ENCODE data around the gene TBX1. TPM values are rescaled to one million over a fixed set of nuclear protein-coding genes. Genes with fewer than 3 reads are reported as not detected.

TBX1 gene
- total RNA-seq, 8 experiments from 2014 or later, result 0.23 to 1.9 (median 0.57) TPM; not detected in 1

GRCh38 chr22:19793161-19793560, 32.6 kb downstream of the TBX1 start:
- Histone ChIP-seq H3K4me1 (replicated peaks in 1 of 2) (peaks cover 0 to 9% of the 10 kb centered on the region in 2 donors), H3K4me3 (no peak overlapping the region), H3K27ac (no peak overlapping the region)
- ATAC-seq (replicated peaks in 6 of 8), result no peak
- in situ Hi-C loops (cut with MboI; ENCODE audit: low pct_unique_long_range_greater_than_20kb in 2 of 9, low sequenced_read_pairs in 9 of 9, unreplicated experiment in 9 of 9), result no loop called here
- WGBS, 10 experiments, result 27 to 100% (median 60%) methylated on average over 1 to 2 of the region's 2 CpGs; no CpG with 5 or more reads in 1 of the 10 experiments

GRCh38 chr22:19793661-19794310, 33.2 kb downstream of the TBX1 start:
- H3K4me3 ChIP-seq, result no peak overlapping the region
- H3K27ac ChIP-seq, result no peak overlapping the region
- peaks cover 0 to 9% of the 10 kb centered on the region in 2 donors for H3K4me1 ChIP-seq (replicated peaks in 1 of 2)
- no peak for ATAC-seq (replicated peaks in 6 of 8)
- in situ Hi-C loops (cut with MboI; ENCODE audit: low pct_unique_long_range_greater_than_20kb in 2 of 9, low sequenced_read_pairs in 9 of 9, unreplicated experiment in 9 of 9), result no loop called here
- WGBS, 10 experiments, result 38 to 100% (median 76%) methylated on average over 1 to 2 of the region's 2 CpGs

GRCh38 chr22:19795617-19796008, 35.0 kb downstream of the TBX1 start:
- in situ Hi-C loops (cut with MboI; ENCODE audit: low pct_unique_long_range_greater_than_20kb in 2 of 9, low sequenced_read_pairs in 9 of 9, unreplicated experiment in 9 of 9), result no loop called here
- ATAC-seq (replicated peaks in 6 of 8), result peak in 2 of 8 experiments; percentile 6 to 31
- WGBS, 10 experiments, result 0 to 100% (median 84%) methylated on average over 1 to 3 of the region's 6 CpGs; no CpG with 5 or more reads in 2 of the 10 experiments
- no peak overlapping the region for H3K4me3 ChIP-seq
- peaks cover 0 to 9% of the 10 kb centered on the region in 2 donors for H3K4me1 ChIP-seq (replicated peaks in 1 of 2)
- H3K27ac ChIP-seq, result no peak overlapping the region

- Histone ChIP-seq H3K4me3 (no peak overlapping the region), H3K4me1 (replicated peaks in 1 of 2) (peaks cover 0 to 9% of the 10 kb centered on the region in 2 donors), H3K27ac (no peak overlapping the region)
- peak in 1 of 8 experiments; percentile 87 for ATAC-seq (replicated peaks in 6 of 8)
- WGBS, 10 experiments, result 68 to 100% (median 89%) methylated on average over 1 to 6 of the region's 7 CpGs; no CpG with 5 or more reads in 2 of the 10 experiments
- in situ Hi-C loops (cut with MboI; ENCODE audit: low pct_unique_long_range_greater_than_20kb in 2 of 9, low sequenced_read_pairs in 9 of 9, unreplicated experiment in 9 of 9), result no loop called here
These were observed 35.6 kb downstream of the TBX1 start for GRCh38 chr22:19796160-19796559.

GRCh38 chr22:19797086-19798002, 36.8 kb downstream of the TBX1 start:
- in situ Hi-C loops (cut with MboI; ENCODE audit: low pct_unique_long_range_greater_than_20kb in 2 of 9, low sequenced_read_pairs in 9 of 9, unreplicated experiment in 9 of 9), result no loop called here
- ATAC-seq (replicated peaks in 6 of 8), result peak in 2 of 8 experiments; percentile 36 to 54
- Histone ChIP-seq H3K4me3 (no peak overlapping the region), H3K27ac (peak overlapping the region in 1 of 2 donors; percentile 30), H3K4me1 (replicated peaks in 1 of 2) (peaks cover 9 to 21% of the 10 kb centered on the region in 2 donors)
- 60 to 95% (median 80%) methylated on average over 3 to 10 of the region's 24 CpGs; no CpG with 5 or more reads in 4 of the 10 experiments for WGBS, 10 experiments

- in situ Hi-C loops (cut with MboI; ENCODE audit: low pct_unique_long_range_greater_than_20kb in 2 of 9, low sequenced_read_pairs in 9 of 9, unreplicated experiment in 9 of 9), result no loop called here
- H3K27ac ChIP-seq, result peak overlapping the region in 1 of 2 donors; percentile 30
- WGBS, 10 experiments, result 90 to 100% (median 100%) methylated on average over 1 to 4 of the region's 19 CpGs; no CpG with 5 or more reads in 5 of the 10 experiments
- H3K4me3 ChIP-seq, result no peak overlapping the region
- peaks cover 14 to 29% of the 10 kb centered on the region in 2 donors for H3K4me1 ChIP-seq (replicated peaks in 1 of 2)
- ATAC-seq (replicated peaks in 6 of 8), result no peak
These were observed 37.6 kb downstream of the TBX1 start for GRCh38 chr22:19798003-19798665.

- in situ Hi-C loops (cut with MboI; ENCODE audit: low pct_unique_long_range_greater_than_20kb in 2 of 9, low sequenced_read_pairs in 9 of 9, unreplicated experiment in 9 of 9), result no loop called here
- ATAC-seq (replicated peaks in 6 of 8), result peak in 2 of 8 experiments; percentile 8 to 20
- no peak overlapping the region for H3K4me3 ChIP-seq
- peaks cover 17 to 29% of the 10 kb centered on the region in 2 donors for H3K4me1 ChIP-seq (replicated peaks in 1 of 2)
- peak overlapping the region in 1 of 2 donors; percentile 12 for H3K27ac ChIP-seq
- 40 to 71% (median 69%) methylated on average over 1 to 6 of the region's 9 CpGs; no CpG with 5 or more reads in 7 of the 10 experiments for WGBS, 10 experiments
These were observed 38.3 kb downstream of the TBX1 start for GRCh38 chr22:19798891-19799293.

- peaks cover 17 to 32% of the 10 kb centered on the region in 2 donors for H3K4me1 ChIP-seq (replicated peaks in 1 of 2)
- peak in 3 of 8 experiments; percentile 85 to 95 (median 92) for ATAC-seq (replicated peaks in 6 of 8)
- H3K4me3 ChIP-seq, result no peak overlapping the region
- in situ Hi-C loops (cut with MboI; ENCODE audit: low pct_unique_long_range_greater_than_20kb in 2 of 9, low sequenced_read_pairs in 9 of 9, unreplicated experiment in 9 of 9), result no loop called here
- WGBS, 10 experiments, result 5 to 94% (median 40%) methylated on average over 2 to 9 of the region's 35 CpGs; no CpG with 5 or more reads in 3 of the 10 experiments
- H3K27ac ChIP-seq, result peak overlapping the region in 1 of 2 donors; percentile 12
These were observed 39.0 kb downstream of the TBX1 start for GRCh38 chr22:19799322-19800190.

- peak overlapping the region in 1 of 2 donors; percentile 49 for H3K27ac ChIP-seq
- no peak for ATAC-seq (replicated peaks in 6 of 8)
- in situ Hi-C loops (cut with MboI; ENCODE audit: low pct_unique_long_range_greater_than_20kb in 2 of 9, low sequenced_read_pairs in 9 of 9, unreplicated experiment in 9 of 9), result no loop called here
- H3K4me3 ChIP-seq, result no peak overlapping the region
- 50 to 100% (median 100%) methylated on average over 1 to 2 of the region's 8 CpGs; no CpG with 5 or more reads in 7 of the 10 experiments for WGBS, 10 experiments
- H3K4me1 ChIP-seq (replicated peaks in 1 of 2), result peaks cover 17 to 36% of the 10 kb centered on the region in 2 donors
These were observed 39.7 kb downstream of the TBX1 start for GRCh38 chr22:19800306-19800705.

GRCh38 chr22:19800761-19801244, 40.2 kb downstream of the TBX1 start:
- 100% methylated on average over 1 to 3 of the region's 13 CpGs; no CpG with 5 or more reads in 8 of the 10 experiments for WGBS, 10 experiments
- Histone ChIP-seq H3K27ac (peak overlapping the region in 1 of 2 donors; percentile 49), H3K4me1 (replicated peaks in 1 of 2) (peaks cover 17 to 36% of the 10 kb centered on the region in 2 donors), H3K4me3 (no peak overlapping the region)
- in situ Hi-C loops (cut with MboI; ENCODE audit: low pct_unique_long_range_greater_than_20kb in 2 of 9, low sequenced_read_pairs in 9 of 9, unreplicated experiment in 9 of 9), result no loop called here
- peak in 1 of 8 experiments; percentile 14 for ATAC-seq (replicated peaks in 6 of 8)

GRCh38 chr22:19801340-19802000, 40.9 kb downstream of the TBX1 start:
- in situ Hi-C loops (cut with MboI; ENCODE audit: low pct_unique_long_range_greater_than_20kb in 2 of 9, low sequenced_read_pairs in 9 of 9, unreplicated experiment in 9 of 9), result no loop called here
- 20 to 100% (median 84%) methylated on average over 1 to 3 of the region's 18 CpGs; no CpG with 5 or more reads in 6 of the 10 experiments for WGBS, 10 experiments
- Histone ChIP-seq H3K4me1 (replicated peaks in 1 of 2) (peaks cover 17 to 32% of the 10 kb centered on the region in 2 donors), H3K4me3 (no peak overlapping the region), H3K27ac (peak overlapping the region; percentile 22 to 38)
- ATAC-seq (replicated peaks in 6 of 8), result no peak

Measured in motor neuron (in vitro differentiated cells).